Measurements from ENCODE around the gene CCDC69. TPM values are rescaled to one million over a fixed set of nuclear protein-coding genes. Genes with fewer than 3 reads are reported as not detected.
A peak's percentile ranks its signal among the peaks of the same experiment; 100 is the strongest.

Gene CCDC69
- total RNA-seq, 3 donors from 2014 or later, result 47.4 to 201 (median 97.0) TPM

- H3K27ac ChIP-seq, result peak overlapping the region; percentile 5 to 75
- no peak for TF ChIP-seq CTCF (IDR thresholded peaks at IDR 0.05)
- peak in 2 of 3 donors; percentile 40 to 68 for TF ChIP-seq POLR2AphosphoS5 (IDR thresholded peaks at IDR 0.05)
- TF ChIP-seq POLR2A (IDR thresholded peaks at IDR 0.05), result no peak
- no peaks in the 10 kb centered on the region for H3K36me3 ChIP-seq
- no peaks in the 10 kb centered on the region for H3K4me1 ChIP-seq
- intact Hi-C loops (cut with DNase I; ENCODE audit: low total_unique reads), result no loop called here
- no peaks in the 10 kb centered on the region for H3K27me3 ChIP-seq
- DNase-seq (ENCODE audit: low spot score in 2 of 2), result peak; percentile 50 to 75
- H3K9me3 ChIP-seq, result no peaks in the 10 kb centered on the region
- peak overlapping the region in 1 of 3 donors; percentile 3 for H3K4me3 ChIP-seq
These were observed 10.8 kb upstream of the CCDC69 start for GRCh38 chr5:151234476-151235238.

- Histone ChIP-seq H3K4me3 (no peak overlapping the region), H3K4me1 (no peaks in the 10 kb centered on the region), H3K27me3 (no peaks in the 10 kb centered on the region), H3K27ac (no peak overlapping the region), H3K36me3 (no peaks in the 10 kb centered on the region), H3K9me3 (no peaks in the 10 kb centered on the region)
- no peak for DNase-seq (ENCODE audit: low spot score in 2 of 2)
- TF ChIP-seq POLR2A (IDR thresholded peaks at IDR 0.05), result no peak
- TF ChIP-seq CTCF (IDR thresholded peaks at IDR 0.05), result no peak
- no peak for TF ChIP-seq POLR2AphosphoS5 (IDR thresholded peaks at IDR 0.05)
- intact Hi-C loops (cut with DNase I; ENCODE audit: low total_unique reads), result no loop called here
These were observed 9.8 kb upstream of the CCDC69 start for GRCh38 chr5:151233616-151234085.

GRCh38 chr5:151231359-151231758 is 7.5 kb upstream of the CCDC69 start:
- Histone ChIP-seq H3K27me3 (no peaks in the 10 kb centered on the region), H3K36me3 (no peaks in the 10 kb centered on the region), H3K4me3 (no peak overlapping the region), H3K9me3 (no peaks in the 10 kb centered on the region), H3K4me1 (no peaks in the 10 kb centered on the region), H3K27ac (no peak overlapping the region)
- intact Hi-C loops (cut with DNase I; ENCODE audit: low total_unique reads), result no loop called here
- DNase-seq (ENCODE audit: low spot score in 2 of 2), result no peak
- TF ChIP-seq POLR2AphosphoS5 (IDR thresholded peaks at IDR 0.05), result no peak
- TF ChIP-seq CTCF (IDR thresholded peaks at IDR 0.05), result no peak
- TF ChIP-seq POLR2A (IDR thresholded peaks at IDR 0.05), result no peak

- H3K9me3 ChIP-seq, result no peaks in the 10 kb centered on the region
- intact Hi-C loops (cut with DNase I; ENCODE audit: low total_unique reads), result no loop called here
- no peaks in the 10 kb centered on the region for H3K36me3 ChIP-seq
- H3K27me3 ChIP-seq, result no peaks in the 10 kb centered on the region
- no peaks in the 10 kb centered on the region for H3K4me1 ChIP-seq
- H3K27ac ChIP-seq, result peak overlapping the region; percentile 41 to 62
- no peak overlapping the region for H3K4me3 ChIP-seq
- DNase-seq (ENCODE audit: low spot score in 2 of 2), result no peak
- no peak for TF ChIP-seq CTCF (IDR thresholded peaks at IDR 0.05)
- TF ChIP-seq POLR2A (IDR thresholded peaks at IDR 0.05), result no peak
- no peak for TF ChIP-seq POLR2AphosphoS5 (IDR thresholded peaks at IDR 0.05)
These were observed 6.3 kb upstream of the CCDC69 start for GRCh38 chr5:151230048-151230680.

- intact Hi-C loops (cut with DNase I; ENCODE audit: low total_unique reads), result no loop called here
- no peaks in the 10 kb centered on the region for H3K9me3 ChIP-seq
- H3K4me3 ChIP-seq, result no peak overlapping the region
- H3K36me3 ChIP-seq, result no peaks in the 10 kb centered on the region
- H3K27ac ChIP-seq, result no peak overlapping the region
- TF ChIP-seq CTCF (IDR thresholded peaks at IDR 0.05) (no peak), POLR2AphosphoS5 (IDR thresholded peaks at IDR 0.05) (no peak), POLR2A (IDR thresholded peaks at IDR 0.05) (no peak)
- no peaks in the 10 kb centered on the region for H3K27me3 ChIP-seq
- no peak for DNase-seq (ENCODE audit: low spot score in 2 of 2)
- peaks cover 0 to 5% of the 10 kb centered on the region in 2 donors for H3K4me1 ChIP-seq
These were observed 5.1 kb upstream of the CCDC69 start for GRCh38 chr5:151228986-151229385.
